ENCODE results near the gene POLR3B. TPM values are rescaled to one million over a fixed set of nuclear protein-coding genes. Genes with fewer than 3 reads are reported as not detected.

The POLR3B gene
- total and polyA plus RNA-seq, 10 of the 15 experiments (the other 5 are each of a cell fraction or from before 2014, with no cell fraction given), result 2.3 to 10.5 (median 8.0) TPM

DNA sequence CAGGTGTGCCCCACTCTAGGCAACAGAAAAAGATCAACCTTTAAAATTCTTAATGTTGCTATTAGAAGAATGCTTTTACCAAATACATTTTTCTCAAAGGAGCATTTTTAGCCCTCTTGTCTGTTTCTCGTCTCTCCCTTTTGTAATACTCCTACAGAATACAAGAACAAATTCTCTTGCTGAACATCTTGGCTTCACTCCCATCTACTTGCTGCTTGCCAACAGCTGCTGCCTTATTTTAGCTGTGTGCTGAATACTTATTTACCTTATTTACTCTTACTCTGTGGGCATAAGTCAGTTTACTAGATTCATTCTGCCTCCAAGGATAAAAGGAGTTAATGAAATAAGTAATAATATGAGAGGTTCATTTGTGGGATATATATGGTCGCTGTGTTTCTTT is 70.8 kb downstream of the POLR3B start:
- H3K9ac ChIP-seq (ENCODE audit: control insufficient read depth, insufficient read depth, low read length), result no peak overlapping the region
- RAD21 ChIA-PET (ENCODE audit: unreplicated experiment), result no interaction called here
- POLR2A ChIA-PET, result no interaction called here
- H3K4me1 ChIP-seq (ENCODE audit: control insufficient read depth, insufficient read depth, low read length), result no peaks in the 10 kb centered on the region
- H3K27ac ChIP-seq (ENCODE audit: control insufficient read depth, insufficient read depth), result no peak overlapping the region
- no peak for DNase-seq (ENCODE audit: low read depth, low spot score)
- no peaks in the 10 kb centered on the region for H3K9me3 ChIP-seq (replicated peaks; ENCODE audit: control insufficient read depth, insufficient read depth, low read length)
- TF ChIP-seq SMC3 (IDR thresholded peaks at IDR 0.05; ENCODE audit: borderline replicate concordance, low read length) (no peak), LARP7 (IDR thresholded peaks at IDR 0.05) (no peak), RCOR1 (conservative IDR thresholded peaks at IDR 0.05; ENCODE audit: low read depth, low read length) (no peak), HDAC2 (IDR thresholded peaks at IDR 0.05) (no peak)
- CTCF ChIA-PET, result interaction anchor here (1.2 kb wide), 1 partner anchor 10 kb away, joined by 3 read pairs; no protein-coding TSS in a partner anchor
- H3K4me3 ChIP-seq, result no peak overlapping the region
- H3K36me3 ChIP-seq (ENCODE audit: control insufficient read depth in 2 of 2, insufficient read depth in 2 of 2, low read length in 1 of 2), result no peaks in the 10 kb centered on the region; a peak in 2 of 4 replicates
- no peaks in the 10 kb centered on the region for H4K20me1 ChIP-seq (ENCODE audit: control insufficient read depth, insufficient read depth)
- 100% methylated on average over 2 of the region's 2 CpGs for WGBS (ENCODE audit: insufficient coverage, insufficient replicate concordance, low lambda C conversion rate, missing lambda C conversion rate)
- H3K79me2 ChIP-seq (ENCODE audit: control insufficient read depth, insufficient read depth, low read length), result no peaks in the 10 kb centered on the region
- H2AFZ ChIP-seq (ENCODE audit: control insufficient read depth, low read depth, low read length), result no peak overlapping the region
- no peak for FAIRE-seq
- intact Hi-C loops (cut with micrococcal nuclease; ENCODE audit: unreplicated experiment), result no loop called here
- no peak for ATAC-seq
- H3K27me3 ChIP-seq (replicated peaks in 1 of 2; ENCODE audit: control insufficient read depth in 2 of 2, insufficient read depth in 2 of 2, low read length in 1 of 2), result no peaks in the 10 kb centered on the region
- SMC1A ChIA-PET (ENCODE audit: uncharacterized antibody, unreplicated experiment), result interaction anchor here (1.0 to 1.3 kb wide), 2 partner anchors 10 to 14 kb away, joined by 3 read pairs; no protein-coding TSS in a partner anchor
- no peak overlapping the region for H3K4me2 ChIP-seq (ENCODE audit: control insufficient read depth, insufficient read depth)
- in situ Hi-C loops (cut with MboI), result no loop called here
- BruUV-seq (replicated peaks), result no TSS peak

DNA sequence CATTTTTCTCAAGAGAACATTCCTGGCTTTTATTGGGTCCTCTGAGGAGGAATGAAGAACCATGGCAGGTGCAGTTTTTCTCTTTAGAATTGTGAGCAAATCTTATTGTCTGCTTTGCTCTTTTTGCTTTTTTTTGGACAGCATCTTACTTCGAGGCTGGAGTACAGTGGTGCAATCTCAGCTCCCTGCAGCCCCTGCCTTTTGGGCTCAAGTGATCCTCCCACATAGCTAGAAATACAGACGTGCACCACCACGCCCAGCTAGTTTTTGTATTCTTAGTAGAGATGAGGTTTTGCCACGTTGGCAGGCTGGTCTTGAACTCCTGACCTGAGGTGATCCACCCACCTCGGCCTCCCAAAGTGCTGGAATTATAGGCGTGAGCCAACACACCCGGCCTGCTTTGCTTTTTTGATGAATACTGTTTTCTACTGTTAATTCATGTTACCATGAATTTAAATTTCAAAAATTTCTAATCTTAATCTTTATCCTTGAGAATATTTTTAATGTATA is 71.5 kb downstream of the POLR3B start:
- CTCF ChIA-PET, result interaction anchor here (1.0 to 1.2 kb wide), 2 partner anchors 11 to 22 kb away, joined by 3 read pairs; no protein-coding TSS in a partner anchor
- WGBS (ENCODE audit: insufficient coverage, insufficient replicate concordance, low lambda C conversion rate, missing lambda C conversion rate), result 72% methylated on average over 7 of the region's 7 CpGs
- RAD21 ChIA-PET (ENCODE audit: unreplicated experiment), result no interaction called here
- DNase-seq (ENCODE audit: low read depth, low spot score), result no peak
- H3K9me3 ChIP-seq (replicated peaks; ENCODE audit: control insufficient read depth, insufficient read depth, low read length), result no peaks in the 10 kb centered on the region
- no peak overlapping the region for H3K4me3 ChIP-seq
- POLR2A ChIA-PET, result no interaction called here
- SMC1A ChIA-PET (ENCODE audit: uncharacterized antibody, unreplicated experiment), result interaction anchor here (1.0 to 1.3 kb wide), 2 partner anchors 9 to 14 kb away, joined by 3 read pairs; no protein-coding TSS in a partner anchor
- in situ Hi-C loops (cut with MboI) (no loop called here), intact Hi-C loops (cut with micrococcal nuclease; ENCODE audit: unreplicated experiment) (no loop called here)
- no peak overlapping the region for H3K4me2 ChIP-seq (ENCODE audit: control insufficient read depth, insufficient read depth)
- no peak overlapping the region for H3K9ac ChIP-seq (ENCODE audit: control insufficient read depth, insufficient read depth, low read length)
- no peaks in the 10 kb centered on the region for H3K4me1 ChIP-seq (ENCODE audit: control insufficient read depth, insufficient read depth, low read length)
- H3K36me3 ChIP-seq (ENCODE audit: control insufficient read depth in 2 of 2, insufficient read depth in 2 of 2, low read length in 1 of 2), result peaks cover 0 to under 1% of the 10 kb centered on the region in 2 experiments; a peak in 3 of 4 replicates
- no peak for ATAC-seq
- H4K20me1 ChIP-seq (ENCODE audit: control insufficient read depth, insufficient read depth), result no peaks in the 10 kb centered on the region
- FAIRE-seq, result no peak
- BruUV-seq (replicated peaks), result no TSS peak
- no peak overlapping the region for H2AFZ ChIP-seq (ENCODE audit: control insufficient read depth, low read depth, low read length)
- H3K79me2 ChIP-seq (ENCODE audit: control insufficient read depth, insufficient read depth, low read length), result no peaks in the 10 kb centered on the region
- H3K27me3 ChIP-seq (replicated peaks in 1 of 2; ENCODE audit: control insufficient read depth in 2 of 2, insufficient read depth in 2 of 2, low read length in 1 of 2), result no peaks in the 10 kb centered on the region
- no peak overlapping the region for H3K27ac ChIP-seq (ENCODE audit: control insufficient read depth, insufficient read depth)
- no peak for TF ChIP-seq BMI1 (IDR thresholded peaks at IDR 0.05; ENCODE audit: borderline replicate concordance)
- TF ChIP-seq POLR2AphosphoS2 (IDR thresholded peaks at IDR 0.05; ENCODE audit: low read depth, low read length), result no peak
- TF ChIP-seq, protein P1, sequence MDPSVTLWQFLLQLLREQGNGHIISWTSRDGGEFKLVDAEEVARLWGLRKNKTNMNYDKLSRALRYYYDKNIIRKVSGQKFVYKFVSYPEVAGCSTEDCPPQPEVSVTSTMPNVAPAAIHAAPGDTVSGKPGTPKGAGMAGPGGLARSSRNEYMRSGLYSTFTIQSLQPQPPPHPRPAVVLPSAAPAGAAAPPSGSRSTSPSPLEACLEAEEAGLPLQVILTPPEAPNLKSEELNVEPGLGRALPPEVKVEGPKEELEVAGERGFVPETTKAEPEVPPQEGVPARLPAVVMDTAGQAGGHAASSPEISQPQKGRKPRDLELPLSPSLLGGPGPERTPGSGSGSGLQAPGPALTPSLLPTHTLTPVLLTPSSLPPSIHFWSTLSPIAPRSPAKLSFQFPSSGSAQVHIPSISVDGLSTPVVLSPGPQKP (IDR thresholded peaks at IDR 0.05; ENCODE audit: low read depth, low read length), result no peak
- no peak for TF ChIP-seq IRF4 (IDR thresholded peaks at IDR 0.05; ENCODE audit: low read depth, low read length)
- TF ChIP-seq KAT2A (conservative IDR thresholded peaks at IDR 0.05; ENCODE audit: control insufficient read depth, low read depth, low read length), result no peak
- TF ChIP-seq TCF12 (IDR thresholded peaks at IDR 0.05; ENCODE audit: low read depth, low read length), result no peak
- TF ChIP-seq, protein P2, sequence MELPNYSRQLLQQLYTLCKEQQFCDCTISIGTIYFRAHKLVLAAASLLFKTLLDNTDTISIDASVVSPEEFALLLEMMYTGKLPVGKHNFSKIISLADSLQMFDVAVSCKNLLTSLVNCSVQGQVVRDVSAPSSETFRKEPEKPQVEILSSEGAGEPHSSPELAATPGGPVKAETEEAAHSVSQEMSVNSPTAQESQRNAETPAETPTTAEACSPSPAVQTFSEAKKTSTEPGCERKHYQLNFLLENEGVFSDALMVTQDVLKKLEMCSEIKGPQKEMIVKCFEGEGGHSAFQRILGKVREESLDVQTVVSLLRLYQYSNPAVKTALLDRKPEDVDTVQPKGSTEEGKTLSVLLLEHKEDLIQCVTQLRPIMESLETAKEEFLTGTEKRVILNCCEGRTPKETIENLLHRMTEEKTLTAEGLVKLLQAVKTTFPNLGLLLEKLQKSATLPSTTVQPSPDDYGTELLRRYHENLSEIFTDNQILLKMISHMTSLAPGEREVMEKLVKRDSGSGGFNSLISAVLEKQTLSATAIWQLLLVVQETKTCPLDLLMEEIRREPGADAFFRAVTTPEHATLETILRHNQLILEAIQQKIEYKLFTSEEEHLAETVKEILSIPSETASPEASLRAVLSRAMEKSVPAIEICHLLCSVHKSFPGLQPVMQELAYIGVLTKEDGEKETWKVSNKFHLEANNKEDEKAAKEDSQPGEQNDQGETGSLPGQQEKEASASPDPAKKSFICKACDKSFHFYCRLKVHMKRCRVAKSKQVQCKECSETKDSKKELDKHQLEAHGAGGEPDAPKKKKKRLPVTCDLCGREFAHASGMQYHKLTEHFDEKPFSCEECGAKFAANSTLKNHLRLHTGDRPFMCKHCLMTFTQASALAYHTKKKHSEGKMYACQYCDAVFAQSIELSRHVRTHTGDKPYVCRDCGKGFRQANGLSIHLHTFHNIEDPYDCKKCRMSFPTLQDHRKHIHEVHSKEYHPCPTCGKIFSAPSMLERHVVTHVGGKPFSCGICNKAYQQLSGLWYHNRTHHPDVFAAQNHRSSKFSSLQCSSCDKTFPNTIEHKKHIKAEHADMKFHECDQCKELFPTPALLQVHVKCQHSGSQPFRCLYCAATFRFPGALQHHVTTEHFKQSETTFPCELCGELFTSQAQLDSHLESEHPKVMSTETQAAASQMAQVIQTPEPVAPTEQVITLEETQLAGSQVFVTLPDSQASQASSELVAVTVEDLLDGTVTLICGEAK (IDR thresholded peaks at IDR 0.05; ENCODE audit: borderline replicate concordance), result no peak
- no peak for TF ChIP-seq NFYA (IDR thresholded peaks at IDR 0.05; ENCODE audit: borderline replicate concordance, low read depth, low read length)
- no peak for TF ChIP-seq ZNF274 (IDR thresholded peaks at IDR 0.05; ENCODE audit: insufficient read depth, insufficient read length)
- no peak for TF ChIP-seq MYB (IDR thresholded peaks at IDR 0.05; ENCODE audit: borderline replicate concordance, low read depth, low read length)

Data from GM12878 (cell line).